Hindlimb muscle (tissue), 1 donor: ENCODE measurements around the gene DUS4L. TPM values are rescaled to one million over a fixed set of nuclear protein-coding genes. Genes with fewer than 3 reads are reported as not detected.

ENCODE experiments used
- DNase-seq: peaks from one replicate; pipeline ENCODE4 v3.0.0-alpha.2; 2013
- polyA plus RNA-seq: library from polyadenylated mRNA; unstranded; fragments of 120-200 nt; gene quantifications from one replicate; pipeline ENCODE4 v1.2.1, GENCODE V29; 2013; ENCODE audit not compliant: insufficient read length

The DUS4L gene
- polyA plus RNA-seq, 1 donor, result 7.2 TPM

DNA sequence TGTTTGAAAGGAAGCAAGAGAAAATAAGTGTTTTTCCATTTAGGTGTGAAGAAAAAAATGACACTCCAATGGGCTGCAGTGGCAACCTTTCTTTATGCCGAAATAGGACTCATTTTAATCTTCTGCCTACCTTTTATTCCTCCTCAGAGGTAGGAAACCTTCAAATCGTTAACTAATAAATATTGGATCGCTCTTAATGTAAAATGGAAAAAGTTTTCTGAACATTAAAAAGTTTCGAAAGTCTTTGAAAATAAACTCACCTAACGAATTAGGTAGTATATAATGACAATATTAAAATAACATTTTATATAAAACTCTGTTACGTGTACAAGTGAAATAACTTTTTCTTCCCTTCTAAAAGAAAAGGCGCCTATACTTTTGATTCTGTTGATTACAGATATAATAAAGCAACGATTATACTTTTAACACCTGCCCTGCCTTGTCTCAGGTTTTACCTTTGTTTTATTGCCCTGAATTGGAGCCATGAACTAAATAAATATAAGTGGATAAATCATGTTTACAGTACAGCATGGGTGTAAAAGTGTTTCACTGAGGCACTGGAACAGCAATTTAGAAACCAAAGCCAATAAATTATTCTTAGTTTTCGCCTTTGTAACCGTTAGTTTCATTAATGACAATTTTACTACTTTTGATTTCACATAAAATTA, 17.1 kb downstream of the DUS4L start:
- DNase-seq, result no peak

DNA sequence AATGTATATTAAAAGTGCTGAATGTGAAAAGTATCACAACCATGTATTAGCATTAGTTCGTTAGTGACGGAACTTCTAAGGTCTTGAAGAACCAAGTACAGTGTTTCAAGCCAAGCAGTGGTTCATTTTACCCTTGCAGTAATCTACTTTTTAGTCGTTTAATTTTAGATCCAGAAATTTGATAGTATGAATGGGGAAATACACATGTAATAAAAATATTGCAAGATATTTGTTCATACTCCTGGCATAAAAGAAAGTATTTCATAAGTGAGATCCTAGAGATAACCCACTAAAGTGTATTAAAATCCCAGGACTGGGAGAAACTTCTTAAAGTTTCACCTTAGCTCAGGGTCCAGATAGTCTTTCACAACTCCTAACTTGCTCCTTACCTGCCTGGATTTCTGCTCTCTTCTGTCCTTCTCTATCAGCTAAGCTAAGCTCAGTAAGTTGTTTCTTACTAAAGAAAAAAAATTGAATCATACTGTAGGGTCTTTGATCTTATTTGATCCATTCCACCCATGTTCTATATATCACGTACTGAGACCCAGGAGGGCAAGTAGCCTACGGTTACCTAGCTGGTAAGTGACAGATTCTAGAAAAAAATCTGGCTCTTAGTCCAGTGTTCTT, 17.7 kb downstream of the DUS4L start:
- DNase-seq, result no peak

DNA sequence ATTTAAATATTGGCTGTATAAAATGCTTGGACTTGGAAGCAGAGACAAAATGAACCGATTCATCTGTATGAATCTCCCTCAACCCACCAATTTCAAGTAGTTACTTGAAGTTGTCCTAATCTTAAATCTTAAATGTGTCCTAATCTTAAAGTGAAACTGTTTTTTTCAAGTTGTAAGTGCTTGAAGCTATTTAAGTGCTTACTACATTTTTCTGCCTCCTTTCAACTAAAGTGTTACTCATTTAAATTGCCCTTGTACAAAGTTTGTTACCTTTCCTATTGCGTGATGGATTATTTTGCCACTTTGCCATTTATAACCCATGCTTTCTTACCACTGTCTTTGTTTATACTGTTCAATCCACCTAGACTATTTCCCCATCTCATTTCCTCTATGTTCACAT, 19.1 kb downstream of the DUS4L start:
- DNase-seq, result no peak

DNA sequence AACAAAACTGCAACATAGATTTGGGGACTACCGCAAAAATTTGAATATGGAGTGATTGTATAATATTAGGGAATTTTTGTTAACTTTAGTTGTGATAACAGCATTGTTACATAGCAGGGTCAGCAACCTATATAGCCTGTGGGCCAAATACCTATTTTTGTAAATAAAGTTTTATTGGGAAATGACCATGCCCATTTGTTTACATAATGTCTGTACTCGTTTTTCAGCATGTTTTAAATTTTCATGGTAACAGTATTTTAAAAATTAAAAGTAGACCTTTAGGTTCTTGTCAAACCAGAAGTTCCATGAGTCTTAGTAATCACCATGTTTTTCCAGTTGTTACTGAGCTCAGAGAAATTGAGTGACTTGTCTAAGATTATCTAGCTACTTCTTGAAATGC, 20.9 kb downstream of the DUS4L start:
- no peak for DNase-seq

DNA sequence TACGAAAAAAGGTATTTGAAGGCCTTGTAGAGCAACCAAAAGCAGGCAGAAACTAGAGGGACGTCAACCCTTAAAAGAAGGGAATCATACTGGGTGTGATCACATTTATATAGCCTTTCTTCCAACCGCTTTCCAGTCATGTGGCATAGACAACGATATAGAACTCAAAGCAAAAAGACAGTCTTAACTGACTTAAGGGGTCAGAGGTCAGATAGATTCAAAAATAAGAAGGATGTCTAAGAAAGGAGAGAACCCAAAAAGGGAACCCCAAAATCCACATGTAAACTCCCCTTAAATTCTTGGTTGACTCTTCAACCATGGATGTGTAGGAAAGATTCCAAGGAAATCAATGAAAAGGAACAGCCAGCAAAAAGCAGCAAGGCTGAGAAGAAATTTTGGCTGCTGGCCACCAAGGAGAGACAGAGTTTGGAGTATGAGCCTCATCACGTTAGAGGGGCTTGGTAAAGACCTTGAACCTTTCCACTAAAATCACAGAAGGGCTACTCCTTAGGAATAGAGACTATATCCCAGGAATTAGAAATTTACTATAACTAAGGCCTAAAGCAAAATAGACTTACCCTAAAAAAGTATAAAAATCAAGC, 24.9 kb downstream of the DUS4L start:
- DNase-seq, result no peak

DNA sequence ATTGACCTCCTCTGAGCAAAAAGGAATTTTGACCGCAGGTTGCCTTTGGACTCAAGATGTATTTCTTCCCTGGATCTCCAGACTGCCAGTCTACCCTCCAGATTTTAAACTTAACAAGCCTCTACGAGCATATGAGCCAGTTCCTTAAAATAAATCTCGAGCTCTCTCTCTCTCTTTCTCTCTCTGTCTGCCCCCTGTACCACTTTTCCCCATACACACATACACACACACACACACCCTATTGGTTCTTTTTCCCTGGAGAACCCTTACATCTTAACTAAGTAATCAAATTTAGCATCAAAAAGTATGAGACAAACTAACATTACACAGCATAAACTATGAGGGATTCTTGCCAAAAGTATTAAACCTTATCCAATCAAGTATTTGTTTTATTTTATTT, 27.6 kb downstream of the DUS4L start:
- DNase-seq, result no peak

DNA sequence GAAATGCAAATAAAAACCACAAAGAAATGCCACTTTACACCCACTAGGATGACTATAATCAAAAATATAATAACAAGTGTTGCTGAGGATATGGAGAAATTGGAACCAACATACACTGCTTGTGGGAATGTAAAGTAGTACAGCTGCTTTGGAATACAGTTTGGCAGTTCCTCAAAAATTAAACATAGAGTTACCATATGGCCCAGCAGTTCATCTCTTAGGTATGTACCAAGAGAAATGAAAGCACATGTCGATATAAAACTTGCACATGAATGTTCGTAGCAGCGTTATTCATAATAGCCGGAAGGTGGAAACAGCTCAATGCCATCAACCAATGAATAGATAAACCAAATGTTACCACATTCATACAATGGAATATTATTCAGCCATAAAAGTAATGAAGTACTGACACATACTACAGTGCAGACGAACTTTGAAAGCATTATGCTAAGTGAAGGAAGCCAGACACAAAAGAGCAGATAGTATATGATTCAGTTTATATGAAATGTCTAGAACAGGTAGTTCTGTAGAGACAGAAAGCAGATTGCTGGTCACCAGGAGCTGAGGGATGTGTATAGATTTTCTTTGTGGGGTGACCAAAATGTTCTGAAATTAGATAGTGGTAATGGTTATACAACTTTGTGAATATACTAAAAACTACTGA, 28.7 kb downstream of the DUS4L start:
- DNase-seq, result no peak

DNA sequence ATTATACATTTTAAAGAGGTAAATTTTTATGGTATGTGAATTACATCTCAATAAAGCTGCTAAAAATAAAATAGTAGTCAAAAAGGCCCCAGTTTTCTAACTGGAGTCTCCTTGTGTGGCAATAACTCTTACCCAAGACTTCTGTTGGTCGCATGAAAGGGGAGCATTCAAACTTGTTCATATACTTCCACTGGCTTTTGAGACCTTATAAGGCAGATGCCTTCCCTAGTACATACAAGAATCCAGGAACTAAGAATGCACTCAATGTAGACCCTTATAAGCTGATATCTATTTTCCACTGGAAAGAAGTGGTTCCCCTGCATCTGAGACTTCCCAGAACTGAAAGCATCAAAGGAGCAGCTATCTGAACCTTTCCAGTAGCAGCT, 29.2 kb downstream of the DUS4L start:
- DNase-seq, result no peak

DNA sequence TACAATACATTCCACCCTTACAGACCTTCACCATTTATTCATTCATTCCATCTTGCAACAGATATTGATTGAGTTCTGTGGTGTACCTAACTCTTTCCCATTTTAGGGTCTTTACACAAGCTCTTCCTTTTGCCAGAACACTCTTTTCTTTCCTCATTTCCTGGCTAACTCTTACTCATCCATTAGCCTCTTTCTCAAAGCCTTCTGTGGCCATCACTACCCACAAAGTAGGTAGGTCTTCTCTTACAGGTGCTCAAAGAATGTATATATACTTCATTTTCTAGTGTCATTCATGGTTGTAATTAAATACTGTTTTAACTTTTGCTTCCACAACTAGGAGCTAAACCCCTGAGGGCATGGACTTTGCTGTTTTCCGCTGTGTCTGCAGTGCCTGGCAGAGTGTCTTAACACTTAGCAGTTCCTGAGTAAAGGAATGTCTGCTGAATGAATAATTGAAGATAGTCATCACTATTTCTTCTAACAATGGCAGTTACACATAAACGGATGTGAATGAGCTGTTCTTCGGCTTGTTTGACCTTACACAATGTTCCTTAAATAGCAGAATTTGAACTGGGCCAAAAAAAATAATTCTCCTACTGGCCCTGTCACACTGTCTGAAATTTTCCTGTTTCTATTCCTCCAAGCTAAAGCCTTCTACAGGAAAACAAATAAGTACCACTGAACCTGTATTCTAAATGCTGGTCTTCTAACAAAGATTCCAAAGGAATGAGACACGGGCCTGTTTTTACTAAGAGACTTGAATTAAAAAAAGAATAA, 31.4 kb downstream of the DUS4L start:
- DNase-seq, result no peak

DNA sequence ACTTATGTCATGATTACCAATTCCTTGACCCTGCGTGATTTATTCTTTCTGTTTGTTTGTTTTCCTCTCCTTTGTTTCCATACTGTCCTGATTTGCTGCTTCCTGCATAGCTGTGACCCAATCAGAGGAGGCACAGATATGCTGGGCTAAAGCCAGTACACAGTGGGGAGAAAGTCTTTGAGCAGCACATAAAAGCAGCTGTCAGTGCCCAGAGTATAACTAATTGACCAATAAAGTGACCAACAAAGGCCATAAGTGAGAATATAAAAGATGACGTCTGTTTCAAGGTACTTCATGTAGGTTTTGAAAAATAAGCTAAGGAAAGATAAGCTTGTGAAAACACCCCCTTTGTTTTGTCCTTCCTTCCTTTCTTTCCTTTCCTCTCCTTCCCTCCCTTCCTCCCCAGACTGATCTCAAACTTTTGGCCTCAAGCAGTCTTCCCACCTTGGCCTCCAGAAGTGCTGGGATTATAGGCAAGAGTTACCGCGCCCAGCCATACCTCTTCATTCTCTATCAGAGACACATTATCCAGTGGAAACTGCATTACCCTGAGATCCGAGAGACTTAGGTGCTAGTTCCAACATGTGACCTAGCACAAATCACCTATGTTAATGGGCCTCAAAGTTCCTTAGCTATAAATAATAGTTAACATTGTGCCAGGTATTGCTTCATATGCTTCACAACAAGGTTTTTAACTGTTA, 33.3 kb downstream of the DUS4L start:
- no peak for DNase-seq

DNA sequence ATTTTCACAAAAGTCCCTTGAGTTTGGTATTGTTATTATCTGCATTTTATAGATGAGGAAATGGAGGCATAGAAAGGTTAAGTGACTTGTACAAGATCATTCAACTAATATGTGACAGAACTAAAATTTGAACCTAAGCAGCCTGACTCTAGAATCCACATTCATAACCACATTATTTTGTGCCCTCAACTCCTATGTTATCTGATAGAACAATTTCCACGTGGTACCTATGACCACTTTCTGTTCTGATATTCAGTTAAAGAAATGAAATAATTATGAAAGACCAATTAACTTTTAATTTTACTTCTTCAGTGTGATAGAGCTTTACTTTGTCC, 33.8 kb downstream of the DUS4L start:
- no peak for DNase-seq

DNA sequence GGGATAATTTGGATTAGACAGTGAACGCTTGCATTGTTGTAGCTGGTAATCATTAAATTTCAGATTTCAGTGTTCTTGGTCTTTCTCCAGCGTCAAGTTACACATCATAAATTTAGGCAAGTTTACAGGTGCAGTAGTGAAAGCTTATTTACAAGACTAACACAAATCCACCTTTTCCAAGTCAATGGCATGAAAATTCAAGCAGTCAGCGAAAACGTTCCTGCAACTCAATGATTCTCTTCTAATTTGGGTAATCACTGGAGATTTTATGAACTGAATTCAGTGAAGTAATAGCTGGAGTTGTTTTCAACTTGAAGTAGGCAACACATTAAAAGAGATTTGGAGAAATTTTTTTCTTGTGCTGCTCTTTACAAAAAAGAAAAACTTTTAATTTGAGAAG, 34.2 kb downstream of the DUS4L start:
- DNase-seq, result no peak

DNA sequence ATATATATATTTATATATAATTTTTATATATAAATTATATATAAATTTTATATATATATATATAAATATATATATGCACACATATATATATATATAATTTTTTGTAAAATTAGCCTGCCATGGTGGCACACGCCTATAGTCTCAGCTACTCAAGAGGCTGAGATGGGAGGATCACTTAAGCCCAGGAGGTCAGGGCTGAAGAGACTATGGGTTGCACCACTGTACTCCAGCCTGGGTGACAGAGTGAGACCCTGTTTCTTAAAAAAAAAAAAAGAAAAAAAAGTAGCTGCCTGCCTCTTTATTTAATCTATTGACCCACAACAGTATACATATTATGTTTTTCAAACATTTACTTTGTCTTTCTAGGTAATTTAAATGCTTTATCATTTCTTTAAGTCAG, 35.5 kb downstream of the DUS4L start:
- DNase-seq, result no peak

DNA sequence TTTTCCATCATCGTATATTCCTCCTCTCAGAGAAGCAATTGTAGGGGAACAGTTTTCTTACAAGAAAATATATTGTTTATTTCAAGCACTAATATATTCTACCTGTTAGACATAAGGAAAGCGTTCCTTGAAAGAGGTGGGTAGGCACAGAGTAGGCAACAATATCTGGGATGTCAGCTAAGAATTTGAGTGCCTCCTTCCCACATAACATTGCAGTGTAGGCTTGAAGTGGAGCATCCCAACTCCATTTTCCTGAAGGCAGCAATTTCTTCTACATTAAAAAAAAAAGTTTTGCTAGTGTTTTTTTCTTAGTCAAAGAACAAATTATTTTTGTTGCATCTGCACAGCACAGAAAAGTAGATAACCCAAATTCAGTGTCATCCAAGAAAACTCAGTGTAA, 37.0 kb downstream of the DUS4L start:
- DNase-seq, result no peak

DNA sequence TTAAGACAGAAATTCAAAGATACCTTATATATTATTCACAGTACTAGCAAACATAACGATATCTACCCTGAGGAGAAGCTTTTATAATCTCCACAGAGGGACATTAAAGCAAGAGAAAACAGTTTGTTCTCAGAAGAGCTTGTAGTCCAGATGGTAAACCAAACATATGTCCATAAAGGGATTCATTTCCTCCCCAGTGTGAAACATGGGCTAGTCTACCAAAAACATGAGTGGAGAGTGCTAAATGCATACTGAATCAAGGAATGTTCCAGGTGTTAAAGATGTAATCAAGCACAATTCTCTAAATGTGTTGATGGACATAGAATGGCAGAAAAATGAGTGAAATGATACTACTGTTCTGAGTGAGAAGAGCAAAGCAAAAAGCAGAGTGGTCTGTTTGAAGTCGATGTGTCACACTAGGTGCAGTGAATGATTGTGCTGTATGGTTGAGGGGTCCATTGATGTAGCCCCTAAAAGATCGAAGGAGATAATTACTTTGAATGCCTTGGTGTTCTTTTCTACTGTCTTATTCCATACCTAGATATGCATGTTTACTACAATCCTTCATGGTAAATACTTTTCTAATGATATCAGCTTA, 41.5 kb downstream of the DUS4L start:
- no peak for DNase-seq

DNA sequence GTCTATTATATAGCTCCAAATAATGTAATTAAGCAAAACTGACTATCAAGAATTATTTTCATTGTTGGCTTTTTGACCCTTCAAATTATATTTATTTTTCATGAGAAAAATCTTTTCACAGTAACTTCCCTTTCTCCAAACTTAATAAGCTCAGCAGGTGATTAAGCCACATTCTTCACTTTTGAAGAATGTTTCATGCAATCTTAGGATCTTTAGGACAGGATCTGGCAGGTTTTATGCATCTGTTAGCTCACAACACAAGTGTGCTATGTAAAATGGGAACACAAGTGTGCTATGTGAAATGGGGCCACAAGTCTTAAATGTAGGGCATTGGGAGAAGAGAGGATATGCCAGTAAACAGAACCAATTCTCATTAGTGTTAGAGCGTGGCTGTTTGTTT, 42.5 kb downstream of the DUS4L start:
- no peak for DNase-seq

DNA sequence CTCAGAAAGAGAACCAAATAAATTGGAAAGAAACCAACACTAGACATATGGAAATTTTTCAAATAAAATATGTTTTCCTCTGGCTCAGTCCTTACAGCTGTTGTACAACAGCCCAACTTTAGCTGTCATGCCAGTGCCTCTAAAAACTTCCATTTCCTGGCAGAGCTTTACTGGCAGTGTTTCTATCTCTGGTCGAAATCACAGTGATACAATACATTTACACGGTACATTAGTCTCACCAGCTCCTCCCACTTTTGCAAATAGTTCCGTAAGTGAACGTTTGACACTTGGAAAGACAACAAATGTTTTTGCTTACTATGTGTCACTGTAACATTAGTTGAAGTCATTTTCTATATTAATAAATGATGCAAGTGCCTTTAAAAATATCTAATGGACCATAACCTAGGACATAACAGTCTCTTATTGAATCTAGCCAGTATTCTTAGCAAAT, 46.1 kb downstream of the DUS4L start:
- DNase-seq, result peak; percentile 11

DNA sequence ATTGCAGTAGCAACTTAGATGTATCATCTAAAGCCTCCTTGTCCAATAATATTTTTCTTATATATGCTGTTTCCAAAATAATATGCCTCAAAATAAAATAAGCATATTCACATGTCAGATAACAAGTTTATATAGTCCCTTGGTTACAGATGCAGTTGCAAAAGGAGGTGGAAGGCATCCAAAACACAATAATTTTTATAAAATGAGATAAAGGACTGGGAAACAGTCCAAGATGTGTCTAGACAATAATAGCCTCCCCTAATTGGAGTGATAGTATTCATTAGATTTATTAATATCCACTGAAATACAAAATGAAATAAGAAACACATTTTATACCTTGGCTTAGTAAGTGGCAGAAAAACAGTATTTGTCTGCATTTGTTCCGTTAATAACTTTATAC, 46.6 kb downstream of the DUS4L start:
- no peak for DNase-seq

DNA sequence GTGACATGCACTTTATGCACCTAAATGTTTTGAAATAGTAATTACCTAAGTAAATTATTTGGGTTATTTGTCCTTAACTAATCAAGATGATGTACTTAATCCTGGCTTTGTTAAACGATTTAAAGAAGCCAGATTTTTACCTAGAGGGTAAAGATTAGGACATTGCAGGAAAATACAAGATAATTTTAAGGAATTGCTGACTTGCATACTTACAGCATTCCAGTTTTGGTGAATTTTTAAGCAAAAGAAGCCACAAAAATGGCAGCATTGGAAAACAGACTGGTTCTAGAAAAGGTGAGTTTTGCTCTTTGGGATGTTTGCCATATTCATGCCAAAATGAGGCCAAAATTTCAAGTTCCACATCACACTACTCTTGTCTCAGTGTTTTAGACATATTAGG, 49.7 kb downstream of the DUS4L start:
- DNase-seq, result no peak

DNA sequence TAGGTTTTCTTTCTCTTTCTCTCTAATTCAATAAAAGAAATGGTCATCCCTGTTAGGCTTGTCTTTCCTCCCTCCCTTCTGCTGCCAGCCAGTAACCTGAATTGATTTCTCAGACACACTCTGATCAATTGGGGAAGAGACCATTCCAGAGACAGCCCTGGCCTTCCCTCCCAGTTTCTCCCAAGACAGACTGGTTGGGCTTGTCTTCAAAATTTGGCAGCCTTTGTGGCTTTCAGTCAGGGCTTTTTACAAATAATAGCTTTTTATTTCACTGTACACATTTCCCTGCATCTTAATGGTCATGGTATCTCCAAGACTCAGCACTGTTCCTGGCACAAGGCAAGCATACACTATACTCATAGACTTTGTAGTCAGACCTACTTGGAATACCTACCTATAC, 50.2 kb downstream of the DUS4L start:
- no peak for DNase-seq

DNA sequence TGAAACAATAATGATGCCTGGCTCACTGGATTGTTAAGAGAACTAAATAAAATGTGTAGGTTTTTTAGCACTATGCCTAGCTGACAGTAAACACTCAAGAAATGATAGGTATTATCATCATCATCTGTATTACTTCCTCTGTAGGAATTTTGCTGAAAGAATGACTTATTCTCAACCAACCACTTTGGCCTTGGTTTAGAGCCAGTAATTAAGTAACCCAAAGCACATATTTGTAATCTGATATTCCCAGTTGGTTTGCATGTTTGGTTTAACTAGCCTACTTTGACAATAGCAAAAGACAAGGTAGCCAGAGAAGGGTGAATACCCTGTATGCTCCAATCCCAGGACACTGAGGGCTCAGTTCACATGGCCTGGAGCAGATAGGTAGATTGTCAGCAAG, 50.7 kb downstream of the DUS4L start:
- no peak for DNase-seq
